Central memory CD8-positive, alpha-beta T cell (primary cell): ENCODE results near the gene MEPCE.
A peak's percentile ranks its signal among the peaks of the same experiment; 100 is the strongest.

Experiments
- ATAC-seq: fragments of 150-1000 bp; cut with Tn5 transposase; replicated peaks from 2 replicates; pipeline ENCODE4 v1.10.0; 2022; ENCODE audit warnings: mild to moderate bottlenecking, moderate FRiP score, moderate number of reproducible peaks; ENCODE audit not compliant: poor library complexity, severe bottlenecking; ENCODE audit errors: extremely low read depth
- DNase-seq, 2 donors: peaks; one replicate each; pipeline ENCODE4 v3.0.0; 2021; ENCODE audit warnings: low spot score in 2 of 2
- H3K27ac Mint-ChIP-seq: one replicate; pipeline ENCODE4 v1.8.0; 2022; ENCODE audit warnings: low read depth, mild to moderate bottlenecking, moderate library complexity, mixed read lengths
- H3K27me3 Mint-ChIP-seq: one replicate; pipeline ENCODE4 v1.8.0; 2022; ENCODE audit warnings: mixed read lengths
- H3K36me3 Mint-ChIP-seq: one replicate; pipeline ENCODE4 v1.8.0; 2022; ENCODE audit warnings: mild to moderate bottlenecking, moderate library complexity, mixed read lengths; ENCODE audit not compliant: insufficient read depth
- H3K4me1 Mint-ChIP-seq: one replicate; pipeline ENCODE4 v1.8.0; 2022; ENCODE audit warnings: mixed read lengths
- H3K4me3 Mint-ChIP-seq: one replicate; pipeline ENCODE4 v1.8.0; 2022; ENCODE audit warnings: mild to moderate bottlenecking, moderate library complexity, mixed read lengths
- H3K9me3 Mint-ChIP-seq: one replicate; pipeline ENCODE4 v1.8.0; 2022; ENCODE audit warnings: mixed read lengths

Gene MEPCE

GRCh38 chr7:100476903-100477870 is 47.6 kb downstream of the MEPCE start:
- DNase-seq (peak in 1 of 2 donors; percentile 34), ATAC-seq (no peak)
- Mint-ChIP-seq H3K27me3 (no peaks in the 10 kb centered on the region), H3K9me3 (no peaks in the 10 kb centered on the region), H3K4me1 (peaks cover 60% of the 10 kb centered on the region), H3K36me3 (peaks cover 58% of the 10 kb centered on the region), H3K4me3 (peak overlapping the region; percentile 85), H3K27ac (peak overlapping the region; percentile 92)

DNA sequence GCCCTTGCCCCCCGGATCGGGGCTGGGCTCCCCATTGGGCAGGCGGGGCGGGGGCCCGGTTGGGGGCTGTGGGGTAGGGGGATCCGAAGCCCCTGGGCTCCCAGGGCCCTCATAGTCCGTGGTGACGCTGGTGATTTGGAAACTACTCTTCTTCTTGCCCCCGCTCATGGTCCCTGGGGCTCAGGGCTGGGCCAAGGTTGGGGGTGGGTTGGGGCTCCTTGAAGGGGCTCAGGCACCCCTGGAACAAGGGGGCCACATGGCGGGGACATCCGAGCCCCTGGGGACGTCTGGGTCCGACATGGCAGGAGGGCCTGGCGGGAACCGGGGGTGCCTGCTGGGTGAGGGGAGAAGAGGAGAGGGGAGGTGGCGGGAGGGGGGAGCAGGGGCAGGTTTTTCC is 48.2 kb downstream of the MEPCE start:
- Mint-ChIP-seq H3K27me3 (no peaks in the 10 kb centered on the region), H3K4me1 (peaks cover 64% of the 10 kb centered on the region), H3K36me3 (peaks cover 56% of the 10 kb centered on the region), H3K4me3 (peak overlapping the region; percentile 85), H3K27ac (peak overlapping the region; percentile 92), H3K9me3 (no peaks in the 10 kb centered on the region)
- DNase-seq = no peak
- no peak for ATAC-seq

GRCh38 chr7:100478958-100479660 is 49.5 kb downstream of the MEPCE start, which contains the start of gene TSC22D4:
Gene TSC22D4, minus strand, starts transcription at chr7:100479214. Its CDS starts 1,176 bp downstream, at chr7:100478038.
- H3K4me3 Mint-ChIP-seq = peak within 1 kb of the TSS; percentile 85
- H3K4me1 Mint-ChIP-seq = peaks cover 53% of the 10 kb centered on the region
- H3K9me3 Mint-ChIP-seq = no peaks in the 10 kb centered on the region
- no peaks in the 10 kb centered on the region for H3K27me3 Mint-ChIP-seq
- H3K36me3 Mint-ChIP-seq = peaks cover 45% of the 10 kb centered on the region
- DNase-seq (peak; percentile 88 to 92), ATAC-seq (peak; percentile 78)
- H3K27ac Mint-ChIP-seq = peak within 1 kb of the TSS; percentile 92

DNA sequence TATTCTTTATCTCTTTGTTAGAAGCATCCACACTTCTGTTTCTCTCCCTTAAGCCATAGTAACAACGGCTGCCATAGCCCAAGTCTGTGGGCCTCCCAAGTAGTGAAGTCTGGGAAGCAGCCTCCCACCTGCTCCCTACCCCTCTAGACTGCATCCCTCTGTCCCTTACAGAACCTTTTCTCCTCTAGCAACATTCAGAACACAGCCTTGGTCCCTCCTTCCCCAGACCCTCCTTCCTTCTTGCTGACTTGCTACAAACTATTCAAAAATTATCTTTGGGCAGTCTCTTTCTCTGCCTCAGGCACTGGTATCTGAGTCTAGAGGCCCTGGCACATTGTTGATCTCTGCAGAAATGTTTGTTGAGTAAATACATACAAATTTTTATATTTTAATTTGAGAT is 51.8 kb downstream of the MEPCE start:
- DNase-seq = no peak
- Mint-ChIP-seq H3K9me3 (no peaks in the 10 kb centered on the region), H3K27me3 (no peaks in the 10 kb centered on the region), H3K4me3 (peak overlapping the region; percentile 50), H3K27ac (no peak overlapping the region), H3K36me3 (peaks cover 27% of the 10 kb centered on the region), H3K4me1 (peaks cover 37% of the 10 kb centered on the region)
- no peak for ATAC-seq

GRCh38 chr7:100482728-100483089 is 53.1 kb downstream of the MEPCE start:
- no peaks in the 10 kb centered on the region for H3K9me3 Mint-ChIP-seq
- ATAC-seq (no peak), DNase-seq (no peak)
- peak overlapping the region; percentile 84 for H3K4me3 Mint-ChIP-seq
- H3K36me3 Mint-ChIP-seq = peaks cover 18% of the 10 kb centered on the region
- peaks cover 28% of the 10 kb centered on the region for H3K4me1 Mint-ChIP-seq
- no peaks in the 10 kb centered on the region for H3K27me3 Mint-ChIP-seq
- H3K27ac Mint-ChIP-seq = no peak overlapping the region

DNA sequence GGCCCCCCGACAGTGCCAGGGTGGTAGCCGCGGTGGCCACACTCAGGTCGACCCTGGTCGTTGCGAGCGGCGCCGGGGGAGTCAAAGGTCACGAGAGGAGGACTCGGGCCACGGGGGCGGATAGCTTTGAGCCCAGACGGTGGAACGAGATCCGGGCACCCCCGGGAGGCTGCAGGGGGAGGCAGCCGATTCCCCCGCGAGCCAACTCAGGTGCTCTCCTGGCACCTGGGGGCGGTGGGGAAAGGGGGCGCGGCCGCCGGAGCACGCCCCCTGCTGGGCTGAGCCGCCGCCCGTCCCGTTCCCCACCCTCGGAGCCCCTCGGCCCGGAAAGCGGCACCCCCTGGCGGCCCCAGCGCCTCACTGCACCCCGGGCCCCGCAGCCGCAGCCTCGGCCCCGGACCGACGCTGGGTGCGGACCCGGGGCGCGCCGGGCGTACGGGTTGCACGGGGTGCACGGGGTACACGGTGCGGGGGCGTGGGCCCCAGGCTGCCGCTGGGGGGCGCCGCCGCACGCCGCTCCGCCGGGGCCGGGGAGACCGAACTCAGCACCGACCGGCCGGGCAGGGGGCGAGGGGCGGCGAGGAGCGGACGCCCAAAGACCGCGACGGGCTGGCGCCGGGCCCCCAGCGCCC is 53.6 kb downstream of the MEPCE start:
- Mint-ChIP-seq H3K27ac (no peak overlapping the region), H3K9me3 (no peaks in the 10 kb centered on the region)

More for the DNA sequence above, 53.6 kb downstream of the MEPCE start:
- Mint-ChIP-seq H3K4me1 (peaks cover 28% of the 10 kb centered on the region), H3K27me3 (no peaks in the 10 kb centered on the region), H3K36me3 (peaks cover 14% of the 10 kb centered on the region), H3K4me3 (peak overlapping the region; percentile 84)
- ATAC-seq (peak; percentile 60), DNase-seq (peak; percentile 69 to 78)
